HEK293 (cell line): ENCODE measurements around the gene UROC1.

Experiments
- CTCF ChIA-PET: fragments of 350-600 bp; formaldehyde crosslinking; extraction: SDS; loops from one replicate; lab custom pipeline; 2021; ENCODE audit warnings: antibody characterized with exemption; lab: Yijun Ruan, JAX
- POLR2A ChIA-PET: fragments of 300-600 bp; formaldehyde crosslinking; extraction: SDS; loops from one replicate; lab custom pipeline; 2020; ENCODE audit warnings: antibody characterized with exemption, inconsistent platforms; lab: Yijun Ruan, JAX
- H3K27ac ChIP-seq: fragments of 200-500 bp; sonication (Bioruptor generic); 2 replicates; pipeline ENCODE4 v1.5.1; 2014; ENCODE audit warnings: low read depth, low read length, control low read depth, inconsistent platforms; ENCODE audit errors: extremely low read depth
- H3K36me3 ChIP-seq, 2 experiments: fragments of 200-500 bp in 1 of 2; sonication (Bioruptor generic) in 1 of 2; 1 replicate in 1 of 2; 2 replicates in 1 of 2; pipeline ENCODE4 v1.5.1; 2014 to 2017; ENCODE audit warnings: inconsistent platforms in 2 of 2, low read length in 2 of 2; ENCODE audit not compliant: control insufficient read depth in 2 of 2, insufficient read depth in 1 of 2
- H3K4me1 ChIP-seq: fragments of 200-500 bp; sonication (Bioruptor generic); 2 replicates; pipeline ENCODE4 v1.5.1; 2014; ENCODE audit warnings: mild to moderate bottlenecking, low read length, inconsistent platforms; ENCODE audit not compliant: control insufficient read depth, insufficient read depth
- H3K4me3 ChIP-seq: 2 replicates; pipeline ENCODE4 v1.5.1; 2011; ENCODE audit warnings: low read depth, mild to moderate bottlenecking, control low read depth, low read length, moderate library complexity
- H3K9me3 ChIP-seq: fragments of 200-500 bp; sonication (Bioruptor generic); 2 replicates; pipeline ENCODE4 v1.5.1; 2014; ENCODE audit warnings: low read depth, low read length, inconsistent platforms; ENCODE audit not compliant: control insufficient read depth, insufficient read depth
- OVOL3 ChIP-seq: fragments of 450-650 bp; formaldehyde crosslinking; IDR thresholded peaks from 2 replicates; pipeline ENCODE4 v1.5.1; 2016; ENCODE audit warnings: missing biosample characterization, missing genetic modification characterization
- SALL2 ChIP-seq: fragments of 450-650 bp; formaldehyde crosslinking; IDR thresholded peaks from 2 replicates; pipeline ENCODE4 v1.5.0; 2017; ENCODE audit warnings: missing biosample characterization, mild to moderate bottlenecking, missing genetic modification characterization, borderline replicate concordance
- ZEB2 ChIP-seq: fragments of 450-650 bp; formaldehyde crosslinking; IDR thresholded peaks from 2 replicates; pipeline ENCODE4 v1.5.1; 2016; ENCODE audit warnings: missing biosample characterization, missing genetic modification characterization
- ZNF112 ChIP-seq: fragments of 450-650 bp; formaldehyde crosslinking; IDR thresholded peaks from 2 replicates; pipeline ENCODE4 v1.5.0; 2017; ENCODE audit warnings: missing biosample characterization, missing genetic modification characterization
- ZNF133 ChIP-seq: fragments of 450-650 bp; formaldehyde crosslinking; IDR thresholded peaks from 2 replicates; pipeline ENCODE4 v1.5.1; 2016; ENCODE audit warnings: missing biosample characterization, missing genetic modification characterization
- ZNF175 ChIP-seq: fragments of 450-650 bp; formaldehyde crosslinking; IDR thresholded peaks from 2 replicates; pipeline ENCODE4 v1.5.1; 2016; ENCODE audit warnings: missing biosample characterization, missing genetic modification characterization
- ZNF19 ChIP-seq: fragments of 450-650 bp; formaldehyde crosslinking; IDR thresholded peaks from 2 replicates; pipeline ENCODE4; 2016; ENCODE audit warnings: missing biosample characterization, missing genetic modification characterization, low read depth
- ZNF585B ChIP-seq: fragments of 450-650 bp; formaldehyde crosslinking; IDR thresholded peaks from 2 replicates; pipeline ENCODE4 v1.5.1; 2016; ENCODE audit warnings: missing biosample characterization, missing genetic modification characterization
- ZSCAN23 ChIP-seq: fragments of 450-650 bp; formaldehyde crosslinking; IDR thresholded peaks from 2 replicates; pipeline ENCODE4 v1.5.1; 2016; ENCODE audit warnings: missing biosample characterization, missing genetic modification characterization
- TF ChIP-seq, protein P1 (sequence below): fragments of 450-650 bp; IDR thresholded peaks from 2 replicates; pipeline ENCODE4 v1.5.1; 2018; ENCODE audit warnings: missing biosample characterization, mild to moderate bottlenecking, missing genetic modification characterization
- TF ChIP-seq, protein P2 (sequence below): fragments of 450-650 bp; formaldehyde crosslinking; IDR thresholded peaks from 2 replicates; pipeline ENCODE4 v1.5.1; 2017; ENCODE audit warnings: missing biosample characterization, missing genetic modification characterization
- TF ChIP-seq, protein P3 (sequence below): fragments of 450-650 bp; formaldehyde crosslinking; IDR thresholded peaks from 2 replicates; pipeline ENCODE4 v1.5.1; 2016; ENCODE audit warnings: missing biosample characterization, missing genetic modification characterization
- TF ChIP-seq, protein P4 (sequence below): fragments of 450-650 bp; formaldehyde crosslinking; IDR thresholded peaks from 2 replicates; pipeline ENCODE4 v1.5.1; 2016; ENCODE audit warnings: missing biosample characterization, missing genetic modification characterization
- TF ChIP-seq, protein P5 (sequence below): IDR thresholded peaks from 2 replicates; pipeline ENCODE4 v1.6.1; 2011; ENCODE audit warnings: mild to moderate bottlenecking, low read depth, low read length, borderline replicate concordance
- TF ChIP-seq, protein P6 (sequence below): fragments of 450-650 bp; formaldehyde crosslinking; IDR thresholded peaks from 2 replicates; pipeline ENCODE4 v1.5.1; 2016; ENCODE audit warnings: missing biosample characterization, missing genetic modification characterization, low read depth
- TF ChIP-seq, protein P7 (sequence below): fragments of 450-650 bp; formaldehyde crosslinking; IDR thresholded peaks from 2 replicates; pipeline ENCODE4 v1.5.1; 2016; ENCODE audit warnings: missing biosample characterization, missing genetic modification characterization
- TF ChIP-seq, protein P8 (sequence below): sonication (generic); formaldehyde crosslinking; IDR thresholded peaks from 2 replicates; pipeline ENCODE4 v1.8.1; 2022; ENCODE audit warnings: mild to moderate bottlenecking, moderate library complexity, missing genetic modification reagents

The UROC1 gene

DNA sequence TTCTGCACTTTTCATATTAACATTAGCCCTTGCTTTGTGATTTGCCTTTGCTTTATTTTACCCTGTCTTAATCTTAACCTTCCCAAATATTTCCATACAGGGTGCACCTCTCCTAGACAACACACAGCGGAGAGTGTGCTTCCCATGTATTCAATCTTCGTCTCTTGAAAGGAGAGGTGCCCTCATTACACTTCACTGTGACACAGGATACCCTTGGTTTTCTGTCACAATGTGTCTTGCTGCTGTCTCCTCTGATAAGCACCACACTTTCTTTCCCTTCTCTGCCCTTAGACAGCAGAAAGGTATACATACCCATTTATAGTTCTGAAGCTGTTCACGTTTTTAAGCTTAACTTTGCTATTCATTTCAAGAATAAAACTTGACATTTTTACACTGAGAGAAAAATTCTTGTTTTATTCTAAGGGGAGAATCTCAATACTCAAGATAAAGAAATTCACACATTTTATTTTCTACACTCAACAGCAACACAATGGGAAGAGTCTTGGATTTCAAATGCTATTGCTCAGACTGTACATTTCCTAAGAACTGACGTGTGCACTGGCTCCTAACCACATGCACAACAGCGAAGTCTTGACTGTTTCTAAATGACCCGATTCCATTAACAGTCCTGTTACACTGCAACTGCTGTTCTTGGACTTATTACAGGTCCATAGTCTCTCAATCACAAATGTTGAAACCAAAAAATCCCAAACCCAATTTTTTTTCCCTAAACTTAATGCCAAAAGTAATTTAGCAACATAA lies 63.0 kb downstream of the UROC1 start (continued):
- TF ChIP-seq, protein P1, sequence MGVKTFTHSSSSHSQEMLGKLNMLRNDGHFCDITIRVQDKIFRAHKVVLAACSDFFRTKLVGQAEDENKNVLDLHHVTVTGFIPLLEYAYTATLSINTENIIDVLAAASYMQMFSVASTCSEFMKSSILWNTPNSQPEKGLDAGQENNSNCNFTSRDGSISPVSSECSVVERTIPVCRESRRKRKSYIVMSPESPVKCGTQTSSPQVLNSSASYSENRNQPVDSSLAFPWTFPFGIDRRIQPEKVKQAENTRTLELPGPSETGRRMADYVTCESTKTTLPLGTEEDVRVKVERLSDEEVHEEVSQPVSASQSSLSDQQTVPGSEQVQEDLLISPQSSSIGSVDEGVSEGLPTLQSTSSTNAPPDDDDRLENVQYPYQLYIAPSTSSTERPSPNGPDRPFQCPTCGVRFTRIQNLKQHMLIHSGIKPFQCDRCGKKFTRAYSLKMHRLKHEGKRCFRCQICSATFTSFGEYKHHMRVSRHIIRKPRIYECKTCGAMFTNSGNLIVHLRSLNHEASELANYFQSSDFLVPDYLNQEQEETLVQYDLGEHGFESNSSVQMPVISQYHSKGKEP (tag by site-specific recombination), result no peak
- TF ChIP-seq, protein P2, sequence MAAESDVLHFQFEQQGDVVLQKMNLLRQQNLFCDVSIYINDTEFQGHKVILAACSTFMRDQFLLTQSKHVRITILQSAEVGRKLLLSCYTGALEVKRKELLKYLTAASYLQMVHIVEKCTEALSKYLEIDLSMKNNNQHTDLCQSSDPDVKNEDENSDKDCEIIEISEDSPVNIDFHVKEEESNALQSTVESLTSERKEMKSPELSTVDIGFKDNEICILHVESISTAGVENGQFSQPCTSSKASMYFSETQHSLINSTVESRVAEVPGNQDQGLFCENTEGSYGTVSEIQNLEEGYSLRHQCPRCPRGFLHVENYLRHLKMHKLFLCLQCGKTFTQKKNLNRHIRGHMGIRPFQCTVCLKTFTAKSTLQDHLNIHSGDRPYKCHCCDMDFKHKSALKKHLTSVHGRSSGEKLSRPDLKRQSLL (tag by site-specific recombination), result no peak
- TF ChIP-seq, protein P3, sequence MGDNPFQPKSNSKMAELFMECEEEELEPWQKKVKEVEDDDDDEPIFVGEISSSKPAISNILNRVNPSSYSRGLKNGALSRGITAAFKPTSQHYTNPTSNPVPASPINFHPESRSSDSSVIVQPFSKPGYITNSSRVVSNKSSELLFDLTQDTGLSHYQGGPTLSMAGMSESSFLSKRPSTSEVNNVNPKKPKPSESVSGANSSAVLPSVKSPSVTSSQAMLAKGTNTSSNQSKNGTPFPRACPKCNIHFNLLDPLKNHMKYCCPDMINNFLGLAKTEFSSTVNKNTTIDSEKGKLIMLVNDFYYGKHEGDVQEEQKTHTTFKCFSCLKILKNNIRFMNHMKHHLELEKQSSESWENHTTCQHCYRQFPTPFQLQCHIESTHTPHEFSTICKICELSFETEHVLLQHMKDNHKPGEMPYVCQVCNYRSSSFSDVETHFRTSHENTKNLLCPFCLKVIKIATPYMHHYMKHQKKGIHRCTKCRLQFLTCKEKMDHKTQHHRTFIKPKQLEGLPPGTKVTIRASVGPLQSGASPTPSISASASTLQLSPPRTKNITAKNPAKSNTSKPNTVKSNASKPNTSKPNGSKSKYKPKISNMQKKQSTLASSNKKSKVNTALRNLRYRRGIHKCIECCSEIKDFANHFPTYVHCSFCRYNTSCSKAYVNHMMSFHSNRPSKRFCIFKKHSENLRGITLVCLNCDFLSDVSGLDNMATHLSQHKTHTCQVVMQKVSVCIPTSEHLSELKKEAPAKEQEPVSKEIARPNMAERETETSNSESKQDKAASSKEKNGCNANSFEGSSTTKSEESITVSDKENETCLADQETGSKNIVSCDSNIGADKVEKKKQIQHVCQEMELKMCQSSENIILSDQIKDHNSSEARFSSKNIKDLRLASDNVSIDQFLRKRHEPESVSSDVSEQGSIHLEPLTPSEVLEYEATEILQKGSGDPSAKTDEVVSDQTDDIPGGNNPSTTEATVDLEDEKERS (tag by site-specific recombination), result no peak
- TF ChIP-seq ZNF175 (tag by site-specific recombination) (no peak), ZEB2 (no peak), ZNF133 (no peak), ZSCAN23 (tag by site-specific recombination) (no peak)
- TF ChIP-seq, protein P4, sequence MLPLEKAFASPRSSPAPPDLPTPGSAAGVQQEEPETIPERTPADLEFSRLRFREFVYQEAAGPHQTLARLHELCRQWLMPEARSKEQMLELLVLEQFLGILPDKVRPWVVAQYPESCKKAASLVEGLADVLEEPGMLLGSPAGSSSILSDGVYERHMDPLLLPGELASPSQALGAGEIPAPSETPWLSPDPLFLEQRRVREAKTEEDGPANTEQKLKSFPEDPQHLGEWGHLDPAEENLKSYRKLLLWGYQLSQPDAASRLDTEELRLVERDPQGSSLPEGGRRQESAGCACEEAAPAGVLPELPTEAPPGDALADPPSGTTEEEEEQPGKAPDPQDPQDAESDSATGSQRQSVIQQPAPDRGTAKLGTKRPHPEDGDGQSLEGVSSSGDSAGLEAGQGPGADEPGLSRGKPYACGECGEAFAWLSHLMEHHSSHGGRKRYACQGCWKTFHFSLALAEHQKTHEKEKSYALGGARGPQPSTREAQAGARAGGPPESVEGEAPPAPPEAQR, result no peak

DNA sequence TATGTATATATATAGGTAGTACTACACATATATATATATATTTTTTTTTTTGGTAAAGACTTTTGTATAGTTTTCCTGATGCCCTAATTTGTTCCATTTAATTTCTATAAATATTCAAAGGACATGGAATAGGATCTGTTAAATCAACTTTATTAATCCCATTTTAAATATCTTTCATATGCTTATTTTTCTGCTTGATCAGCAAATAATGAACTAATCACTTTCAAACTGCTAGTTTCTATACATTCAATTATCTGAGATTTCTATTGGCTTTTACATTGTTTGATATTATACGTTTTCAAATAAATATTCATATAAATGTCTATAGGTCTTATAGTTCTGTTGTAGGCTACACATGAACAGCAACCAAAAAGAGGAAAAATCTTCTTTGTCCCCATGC lies 63.5 kb downstream of the UROC1 start:
- ChIA-PET POLR2A (no interaction called here), CTCF (no interaction called here)
- no peaks in the 10 kb centered on the region for H3K4me1 ChIP-seq
- no peaks in the 10 kb centered on the region for H3K9me3 ChIP-seq
- H3K36me3 ChIP-seq, result peaks cover 10 to 91% of the 10 kb centered on the region in 2 experiments; a peak in 2 of 3 replicates
- no peak overlapping the region for H3K4me3 ChIP-seq
- no peak overlapping the region for H3K27ac ChIP-seq
- TF ChIP-seq, protein P3 (tag by site-specific recombination), result no peak
- no peak for TF ChIP-seq OVOL3 (tag by site-specific recombination)
- TF ChIP-seq, protein P5, sequence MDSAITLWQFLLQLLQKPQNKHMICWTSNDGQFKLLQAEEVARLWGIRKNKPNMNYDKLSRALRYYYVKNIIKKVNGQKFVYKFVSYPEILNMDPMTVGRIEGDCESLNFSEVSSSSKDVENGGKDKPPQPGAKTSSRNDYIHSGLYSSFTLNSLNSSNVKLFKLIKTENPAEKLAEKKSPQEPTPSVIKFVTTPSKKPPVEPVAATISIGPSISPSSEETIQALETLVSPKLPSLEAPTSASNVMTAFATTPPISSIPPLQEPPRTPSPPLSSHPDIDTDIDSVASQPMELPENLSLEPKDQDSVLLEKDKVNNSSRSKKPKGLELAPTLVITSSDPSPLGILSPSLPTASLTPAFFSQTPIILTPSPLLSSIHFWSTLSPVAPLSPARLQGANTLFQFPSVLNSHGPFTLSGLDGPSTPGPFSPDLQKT, result no peak
- TF ChIP-seq ZNF19 (tag by site-specific recombination), result no peak
- no peak for TF ChIP-seq SALL2 (tag by site-specific recombination)
- TF ChIP-seq, protein P6, sequence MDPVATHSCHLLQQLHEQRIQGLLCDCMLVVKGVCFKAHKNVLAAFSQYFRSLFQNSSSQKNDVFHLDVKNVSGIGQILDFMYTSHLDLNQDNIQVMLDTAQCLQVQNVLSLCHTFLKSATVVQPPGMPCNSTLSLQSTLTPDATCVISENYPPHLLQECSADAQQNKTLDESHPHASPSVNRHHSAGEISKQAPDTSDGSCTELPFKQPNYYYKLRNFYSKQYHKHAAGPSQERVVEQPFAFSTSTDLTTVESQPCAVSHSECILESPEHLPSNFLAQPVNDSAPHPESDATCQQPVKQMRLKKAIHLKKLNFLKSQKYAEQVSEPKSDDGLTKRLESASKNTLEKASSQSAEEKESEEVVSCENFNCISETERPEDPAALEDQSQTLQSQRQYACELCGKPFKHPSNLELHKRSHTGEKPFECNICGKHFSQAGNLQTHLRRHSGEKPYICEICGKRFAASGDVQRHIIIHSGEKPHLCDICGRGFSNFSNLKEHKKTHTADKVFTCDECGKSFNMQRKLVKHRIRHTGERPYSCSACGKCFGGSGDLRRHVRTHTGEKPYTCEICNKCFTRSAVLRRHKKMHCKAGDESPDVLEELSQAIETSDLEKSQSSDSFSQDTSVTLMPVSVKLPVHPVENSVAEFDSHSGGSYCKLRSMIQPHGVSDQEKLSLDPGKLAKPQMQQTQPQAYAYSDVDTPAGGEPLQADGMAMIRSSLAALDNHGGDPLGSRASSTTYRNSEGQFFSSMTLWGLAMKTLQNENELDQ (tag by site-specific recombination), result no peak
- TF ChIP-seq, protein P7, sequence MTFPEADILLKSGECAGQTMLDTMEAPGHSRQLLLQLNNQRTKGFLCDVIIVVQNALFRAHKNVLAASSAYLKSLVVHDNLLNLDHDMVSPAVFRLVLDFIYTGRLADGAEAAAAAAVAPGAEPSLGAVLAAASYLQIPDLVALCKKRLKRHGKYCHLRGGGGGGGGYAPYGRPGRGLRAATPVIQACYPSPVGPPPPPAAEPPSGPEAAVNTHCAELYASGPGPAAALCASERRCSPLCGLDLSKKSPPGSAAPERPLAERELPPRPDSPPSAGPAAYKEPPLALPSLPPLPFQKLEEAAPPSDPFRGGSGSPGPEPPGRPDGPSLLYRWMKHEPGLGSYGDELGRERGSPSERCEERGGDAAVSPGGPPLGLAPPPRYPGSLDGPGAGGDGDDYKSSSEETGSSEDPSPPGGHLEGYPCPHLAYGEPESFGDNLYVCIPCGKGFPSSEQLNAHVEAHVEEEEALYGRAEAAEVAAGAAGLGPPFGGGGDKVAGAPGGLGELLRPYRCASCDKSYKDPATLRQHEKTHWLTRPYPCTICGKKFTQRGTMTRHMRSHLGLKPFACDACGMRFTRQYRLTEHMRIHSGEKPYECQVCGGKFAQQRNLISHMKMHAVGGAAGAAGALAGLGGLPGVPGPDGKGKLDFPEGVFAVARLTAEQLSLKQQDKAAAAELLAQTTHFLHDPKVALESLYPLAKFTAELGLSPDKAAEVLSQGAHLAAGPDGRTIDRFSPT (tag by site-specific recombination), result no peak
- TF ChIP-seq, protein P8, sequence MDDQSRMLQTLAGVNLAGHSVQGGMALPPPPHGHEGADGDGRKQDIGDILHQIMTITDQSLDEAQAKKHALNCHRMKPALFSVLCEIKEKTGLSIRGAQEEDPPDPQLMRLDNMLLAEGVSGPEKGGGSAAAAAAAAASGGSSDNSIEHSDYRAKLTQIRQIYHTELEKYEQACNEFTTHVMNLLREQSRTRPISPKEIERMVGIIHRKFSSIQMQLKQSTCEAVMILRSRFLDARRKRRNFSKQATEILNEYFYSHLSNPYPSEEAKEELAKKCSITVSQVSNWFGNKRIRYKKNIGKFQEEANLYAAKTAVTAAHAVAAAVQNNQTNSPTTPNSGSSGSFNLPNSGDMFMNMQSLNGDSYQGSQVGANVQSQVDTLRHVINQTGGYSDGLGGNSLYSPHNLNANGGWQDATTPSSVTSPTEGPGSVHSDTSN (CRISPR knock-in tag), result no peak
- TF ChIP-seq ZNF585B, result no peak
- TF ChIP-seq ZNF112 (tag by site-specific recombination), result no peak
